Ishikawa (cell line): Measurements from ENCODE around the gene GDF9.

ENCODE experiments used
- CEBPB ChIP-seq: IDR thresholded peaks from 2 replicates; pipeline ENCODE4 v1.6.1; 2012
- EGR1 ChIP-seq: IDR thresholded peaks from 2 replicates; pipeline ENCODE4 v1.6.1; 2012
- EP300 ChIP-seq: IDR thresholded peaks from 2 replicates; pipeline ENCODE4 v1.6.1; 2012; ENCODE audit warnings: borderline replicate concordance
- FOXM1 ChIP-seq: IDR thresholded peaks from 2 replicates; pipeline ENCODE4 v1.6.1; 2012; ENCODE audit warnings: low read depth, borderline replicate concordance
- NFIC ChIP-seq: IDR thresholded peaks from 2 replicates; pipeline ENCODE4 v1.6.1; 2012
- RAD21 ChIP-seq: IDR thresholded peaks from 2 replicates; pipeline ENCODE4 v1.6.1; 2012; ENCODE audit warnings: low read depth
- TAF1 ChIP-seq: IDR thresholded peaks from 2 replicates; pipeline ENCODE4 v1.6.1; 2012; ENCODE audit warnings: low read depth, mild to moderate bottlenecking
- TCF12 ChIP-seq: IDR thresholded peaks from 2 replicates; pipeline ENCODE4 v1.6.1; 2012; ENCODE audit warnings: low read depth
- TEAD4 ChIP-seq: IDR thresholded peaks from 2 replicates; pipeline ENCODE4 v1.6.1; 2012
- YY1 ChIP-seq: IDR thresholded peaks from 2 replicates; pipeline ENCODE4 v1.6.1; 2012; ENCODE audit warnings: low read depth
- ZBTB7A ChIP-seq: IDR thresholded peaks from 2 replicates; pipeline ENCODE4 v1.6.1; 2012; ENCODE audit warnings: low read depth
- TF ChIP-seq, protein P1 (sequence below): IDR thresholded peaks from 2 replicates; pipeline ENCODE4 v1.6.1; 2012; ENCODE audit warnings: low read depth, mild to moderate bottlenecking
- TF ChIP-seq, protein P2 (sequence below): IDR thresholded peaks from 2 replicates; pipeline ENCODE4 v1.6.1; 2012
- TF ChIP-seq, protein P3 (sequence below): IDR thresholded peaks from 2 replicates; pipeline ENCODE4 v1.6.1; 2012

DNA sequence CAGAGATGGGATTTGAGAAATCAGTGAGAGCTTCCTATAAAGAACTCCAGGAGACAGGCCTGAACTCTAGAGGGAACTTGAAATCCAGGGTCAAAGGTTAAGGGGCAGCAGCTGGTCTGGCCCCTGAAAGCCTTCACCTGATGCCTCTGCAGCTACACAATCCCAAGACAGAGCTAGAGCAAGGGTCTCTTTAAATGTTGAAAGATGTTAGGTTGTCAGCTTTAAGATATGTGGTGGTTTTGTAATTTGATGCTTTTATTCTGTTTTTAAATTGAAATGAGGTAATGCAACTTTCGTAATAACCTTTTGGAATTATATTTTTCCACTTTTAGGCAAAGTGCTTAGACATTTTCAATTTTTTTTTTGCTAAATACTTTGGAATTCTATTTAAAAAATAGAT, 50.8 kb downstream of the GDF9 start:
- TF ChIP-seq CEBPB (no peak), FOXM1 (no peak), TCF12 (no peak), YY1 (no peak), EGR1 (no peak), TAF1 (no peak), EP300 (no peak), RAD21 (no peak), NFIC (no peak), TEAD4 (no peak), ZBTB7A (no peak)
- TF ChIP-seq, protein P1, sequence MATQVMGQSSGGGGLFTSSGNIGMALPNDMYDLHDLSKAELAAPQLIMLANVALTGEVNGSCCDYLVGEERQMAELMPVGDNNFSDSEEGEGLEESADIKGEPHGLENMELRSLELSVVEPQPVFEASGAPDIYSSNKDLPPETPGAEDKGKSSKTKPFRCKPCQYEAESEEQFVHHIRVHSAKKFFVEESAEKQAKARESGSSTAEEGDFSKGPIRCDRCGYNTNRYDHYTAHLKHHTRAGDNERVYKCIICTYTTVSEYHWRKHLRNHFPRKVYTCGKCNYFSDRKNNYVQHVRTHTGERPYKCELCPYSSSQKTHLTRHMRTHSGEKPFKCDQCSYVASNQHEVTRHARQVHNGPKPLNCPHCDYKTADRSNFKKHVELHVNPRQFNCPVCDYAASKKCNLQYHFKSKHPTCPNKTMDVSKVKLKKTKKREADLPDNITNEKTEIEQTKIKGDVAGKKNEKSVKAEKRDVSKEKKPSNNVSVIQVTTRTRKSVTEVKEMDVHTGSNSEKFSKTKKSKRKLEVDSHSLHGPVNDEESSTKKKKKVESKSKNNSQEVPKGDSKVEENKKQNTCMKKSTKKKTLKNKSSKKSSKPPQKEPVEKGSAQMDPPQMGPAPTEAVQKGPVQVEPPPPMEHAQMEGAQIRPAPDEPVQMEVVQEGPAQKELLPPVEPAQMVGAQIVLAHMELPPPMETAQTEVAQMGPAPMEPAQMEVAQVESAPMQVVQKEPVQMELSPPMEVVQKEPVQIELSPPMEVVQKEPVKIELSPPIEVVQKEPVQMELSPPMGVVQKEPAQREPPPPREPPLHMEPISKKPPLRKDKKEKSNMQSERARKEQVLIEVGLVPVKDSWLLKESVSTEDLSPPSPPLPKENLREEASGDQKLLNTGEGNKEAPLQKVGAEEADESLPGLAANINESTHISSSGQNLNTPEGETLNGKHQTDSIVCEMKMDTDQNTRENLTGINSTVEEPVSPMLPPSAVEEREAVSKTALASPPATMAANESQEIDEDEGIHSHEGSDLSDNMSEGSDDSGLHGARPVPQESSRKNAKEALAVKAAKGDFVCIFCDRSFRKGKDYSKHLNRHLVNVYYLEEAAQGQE, result no peak
- TF ChIP-seq, protein P2, sequence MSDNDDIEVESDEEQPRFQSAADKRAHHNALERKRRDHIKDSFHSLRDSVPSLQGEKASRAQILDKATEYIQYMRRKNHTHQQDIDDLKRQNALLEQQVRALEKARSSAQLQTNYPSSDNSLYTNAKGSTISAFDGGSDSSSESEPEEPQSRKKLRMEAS, result no peak
- TF ChIP-seq, protein P3, sequence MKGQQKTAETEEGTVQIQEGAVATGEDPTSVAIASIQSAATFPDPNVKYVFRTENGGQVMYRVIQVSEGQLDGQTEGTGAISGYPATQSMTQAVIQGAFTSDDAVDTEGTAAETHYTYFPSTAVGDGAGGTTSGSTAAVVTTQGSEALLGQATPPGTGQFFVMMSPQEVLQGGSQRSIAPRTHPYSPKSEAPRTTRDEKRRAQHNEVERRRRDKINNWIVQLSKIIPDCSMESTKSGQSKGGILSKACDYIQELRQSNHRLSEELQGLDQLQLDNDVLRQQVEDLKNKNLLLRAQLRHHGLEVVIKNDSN, result no peak
